SK-N-MC (cell line): ENCODE data around the gene C4A.
A peak's percentile ranks its signal among the peaks of the same experiment; 100 is the strongest.
"Not testable (repeated sequence)": the region's sequence is repeated elsewhere in the genome, so short reads cannot be mapped to it uniquely, and the experiment has no call there.

Source experiments
- DNase-seq: peaks from one replicate; pipeline ENCODE4 v3.0.0-alpha.2; 2011; ENCODE audit warnings: low read depth, low spot score
- H3K27ac ChIP-seq: fragments of 200-600 bp; sonication (generic); 2 replicates; pipeline ENCODE4 v1.5.1; 2016; ENCODE audit warnings: mixed run types
- H3K36me3 ChIP-seq: fragments of 200-600 bp; sonication (generic); 2 replicates; pipeline ENCODE4 v1.6.1; 2017; ENCODE audit warnings: antibody characterized with exemption, low read length, mixed read lengths; ENCODE audit not compliant: insufficient read depth
- H3K4me3 ChIP-seq: fragments of 200-600 bp; sonication (generic); 2 replicates; pipeline ENCODE4 v1.5.1; 2016
- H3K9ac ChIP-seq: fragments of 200-600 bp; sonication (generic); 2 replicates; pipeline ENCODE4 v1.8.0; 2017; ENCODE audit warnings: mixed run types, mixed read lengths; ENCODE audit not compliant: insufficient read length
- H3K9me3 ChIP-seq: fragments of 200-600 bp; sonication (generic); 2 replicates; pipeline ENCODE4 v1.6.1; 2017; ENCODE audit warnings: low read depth, mild to moderate bottlenecking, antibody characterized with exemption, low read length, moderate library complexity, mixed read lengths
- EZH2 ChIP-seq: fragments of 200-600 bp; sonication (generic); IDR thresholded peaks from one replicate; pipeline ENCODE4 v1.6.1; 2017; ENCODE audit warnings: antibody characterized with exemption
- FOXP2 ChIP-seq: optimal IDR thresholded peaks from 2 replicates; pipeline ENCODE3; 2011; ENCODE audit warnings: mild to moderate bottlenecking, moderate library complexity; ENCODE audit not compliant: insufficient read depth; ENCODE audit errors: extremely low read length, control extremely low read depth
- POLR2AphosphoS5 ChIP-seq: IDR thresholded peaks from 2 replicates; pipeline ENCODE4 v1.6.1; 2012; ENCODE audit warnings: mild to moderate bottlenecking, low read depth, low read length, borderline replicate concordance

Gene C4A

GRCh38 chr6:32043589-32044380 is 61.9 kb downstream of the C4A start:
- H3K9ac ChIP-seq, H3K9me3 ChIP-seq, H3K36me3 ChIP-seq, DNase-seq, H3K4me3 ChIP-seq, H3K27ac ChIP-seq: not testable (repeated sequence)

- H3K36me3 ChIP-seq, H3K9me3 ChIP-seq, H3K9ac ChIP-seq, H3K4me3 ChIP-seq, DNase-seq, H3K27ac ChIP-seq: not testable (repeated sequence)
These were observed 63.1 kb downstream of the C4A start for GRCh38 chr6:32044916-32045315.

GRCh38 chr6:32045811-32046449 is 64.1 kb downstream of the C4A start:
- no peaks in the 10 kb centered on the region for H3K36me3 ChIP-seq
- peak overlapping the region; percentile 7 for H3K4me3 ChIP-seq
- no peak overlapping the region for H3K9ac ChIP-seq
- no peak overlapping the region for H3K27ac ChIP-seq
- no peak for DNase-seq
- H3K9me3 ChIP-seq = no peaks in the 10 kb centered on the region
- TF ChIP-seq FOXP2 (no peak), POLR2AphosphoS5 (no peak), EZH2 (no peak)

GRCh38 chr6:32046450-32047083 is 64.7 kb downstream of the C4A start:
- DNase-seq = peak; percentile 12
- Histone ChIP-seq H3K4me3 (peak overlapping the region; percentile 7), H3K9me3 (no peaks in the 10 kb centered on the region)

GRCh38 chr6:32047084-32047478 is 65.2 kb downstream of the C4A start:
- no peak overlapping the region; the same call in 1 of the 2 replicates for H3K4me3 ChIP-seq
- H3K9me3 ChIP-seq = no peaks in the 10 kb centered on the region
- no peak for DNase-seq

More at GRCh38 chr6:32046450-32047083, 64.7 kb downstream of the C4A start:
- no peaks in the 10 kb centered on the region for H3K36me3 ChIP-seq
- TF ChIP-seq POLR2AphosphoS5 = no peak
- TF ChIP-seq FOXP2 = peak; percentile 10
- H3K9ac ChIP-seq = no peak overlapping the region
- no peak overlapping the region for H3K27ac ChIP-seq

GRCh38 chr6:32047539-32047854 is 65.6 kb downstream of the C4A start:
- Histone ChIP-seq H3K9ac (no peak overlapping the region), H3K9me3 (no peaks in the 10 kb centered on the region), H3K27ac (no peak overlapping the region), H3K4me3 (no peak overlapping the region), H3K36me3 (no peaks in the 10 kb centered on the region)
- TF ChIP-seq FOXP2 (no peak), POLR2AphosphoS5 (no peak), EZH2 (no peak)
- no peak for DNase-seq

More at GRCh38 chr6:32047084-32047478, 65.2 kb downstream of the C4A start:
- H3K27ac ChIP-seq = no peak overlapping the region
- H3K9ac ChIP-seq = no peak overlapping the region
- no peaks in the 10 kb centered on the region for H3K36me3 ChIP-seq
- TF ChIP-seq FOXP2 (no peak), POLR2AphosphoS5 (no peak), EZH2 (no peak)

GRCh38 chr6:32047855-32048766 is 66.3 kb downstream of the C4A start:
- H3K27ac ChIP-seq = no peak overlapping the region
- H3K9me3 ChIP-seq = no peaks in the 10 kb centered on the region
- H3K9ac ChIP-seq = no peak overlapping the region
- no peak overlapping the region for H3K4me3 ChIP-seq
- DNase-seq = no peak
- TF ChIP-seq EZH2 = no peak
- TF ChIP-seq POLR2AphosphoS5 = no peak
- no peak for TF ChIP-seq FOXP2
- no peaks in the 10 kb centered on the region for H3K36me3 ChIP-seq

- H3K9me3 ChIP-seq, H3K9ac ChIP-seq, DNase-seq, H3K4me3 ChIP-seq, H3K36me3 ChIP-seq, H3K27ac ChIP-seq: not testable (repeated sequence)
These were observed 67.3 kb downstream of the C4A start for GRCh38 chr6:32049149-32049548.

GRCh38 chr6:32049736-32050135 is 67.9 kb downstream of the C4A start:
- not testable (repeated sequence) for H3K9me3 ChIP-seq, H3K27ac ChIP-seq, DNase-seq, H3K36me3 ChIP-seq, H3K4me3 ChIP-seq, H3K9ac ChIP-seq
